HCT116 (cell line): ENCODE results near the gene MSTO1. TPM values are rescaled to one million over a fixed set of nuclear protein-coding genes. Genes with fewer than 3 reads are reported as not detected.

Experiments used
- ATAC-seq: fragments of 200-7000 bp; cut with Tn5 transposase; 2 replicates; pipeline ENCODE4 v1.9.1; 2020; ENCODE audit warnings: mild to moderate bottlenecking, moderate library complexity
- BruUV-seq: library from RNA; stranded (reverse); fragments of 400-500 nt; replicated peaks from 2 replicates; lab custom pipeline; 2021; lab: Mats Ljungman, UMichigan
- CTCF ChIA-PET: fragments of 300-600 bp; sonication (Branson Sonifier 250); formaldehyde crosslinking; loops from one replicate; lab custom pipeline; 2021; ENCODE audit warnings: antibody characterized with exemption; lab: Charles Lee
- POLR2A ChIA-PET: fragments of 300-600, 350-600 bp; sonication (Branson Sonifier 250); formaldehyde crosslinking; loops from one replicate; lab custom pipeline; 2021; ENCODE audit warnings: antibody characterized with exemption; lab: Charles Lee
- RAD21 ChIA-PET, 2 experiments: fragments of 300-600 bp; sonication (Branson Sonifier 250); formaldehyde crosslinking; loops; one replicate each; lab custom pipeline; 2023; ENCODE audit warnings: low total read pairs in 2 of 2; ENCODE audit not compliant: uncharacterized antibody in 2 of 2, unreplicated experiment in 2 of 2, low non-redundant PET in 1 of 2; lab: Charles Lee
- DNase-seq: peaks from one replicate; pipeline ENCODE4 v3.0.0-alpha.2; 2010; ENCODE audit warnings: low read depth, low spot score
- H2AFZ ChIP-seq: fragments of 200-600 bp; shearing (Covaris generic), sonication (generic); 2 replicates; pipeline ENCODE4 v1.6.1; 2017; ENCODE audit warnings: low read depth, mixed run types, mixed read lengths, antibody characterized with exemption, low read length; ENCODE audit not compliant: poor library complexity, severe bottlenecking
- H3K27ac ChIP-seq: 2 replicates; pipeline ENCODE4 v1.5.1; 2012; ENCODE audit warnings: low read depth, low read length
- H3K27me3 ChIP-seq: fragments of 200-600 bp; sonication (generic); 2 replicates; pipeline ENCODE4 v1.6.1; 2016; ENCODE audit warnings: mixed run types, low read length, mixed read lengths; ENCODE audit not compliant: insufficient read depth
- H3K36me3 ChIP-seq, 2 experiments: fragments of 200-500 bp in 1 of 2; fragments of 200-600 bp in 1 of 2; sonication (Bioruptor generic) in 1 of 2; sonication (generic) in 1 of 2; 2 replicates each; pipeline versions ENCODE4 v1.5.1 to v1.6.1; 2014 to 2016; ENCODE audit warnings: low read length in 2 of 2, inconsistent platforms in 1 of 2, mixed read lengths in 1 of 2, mixed run types in 1 of 2; ENCODE audit not compliant: insufficient read depth in 2 of 2, control insufficient read depth in 1 of 2
- H3K4me1 ChIP-seq, 2 experiments: fragments of 200-600 bp in 1 of 2; sonication (generic) in 1 of 2; 2 replicates each; pipeline versions ENCODE4 v1.5.1 to v1.6.1; 2012 to 2017; ENCODE audit warnings: low read length in 2 of 2, inconsistent platforms in 1 of 2, mild to moderate bottlenecking in 1 of 2, mixed read lengths in 1 of 2, mixed run types in 1 of 2, moderate library complexity in 1 of 2; ENCODE audit not compliant: insufficient read depth in 2 of 2, control insufficient read depth in 1 of 2
- H3K4me2 ChIP-seq: fragments of 200-600 bp; sonication (generic); 2 replicates; pipeline ENCODE4 v1.6.1; 2017; ENCODE audit warnings: mixed run types, low read length, mixed read lengths
- H3K4me3 ChIP-seq, 2 experiments: fragments of 200-600 bp in 1 of 2; sonication (generic) in 1 of 2; replicated peaks in 1 of 2; 2 replicates each; pipeline ENCODE4 v1.5.1; 2011 to 2016; ENCODE audit warnings: low read length in 2 of 2, control low read depth in 1 of 2, low read depth in 1 of 2, mild to moderate bottlenecking in 1 of 2, mixed read lengths in 1 of 2, mixed run types in 1 of 2
- H3K79me2 ChIP-seq: fragments of 200-600 bp; sonication (generic); 2 replicates; pipeline ENCODE4 v1.6.1; 2017; ENCODE audit warnings: mild to moderate bottlenecking, mixed run types, low read length, moderate library complexity, mixed read lengths; ENCODE audit not compliant: insufficient read depth
- H3K9ac ChIP-seq: fragments of 200-600 bp; sonication (generic); 2 replicates; pipeline ENCODE4 v1.6.1; 2016; ENCODE audit warnings: low read length, mixed read lengths
- H3K9me2 ChIP-seq: fragments of 200-600 bp; sonication (generic), shearing (Covaris generic); 2 replicates; pipeline ENCODE4 v1.6.1; 2017; ENCODE audit warnings: mixed run types, mild to moderate bottlenecking, moderate library complexity; ENCODE audit not compliant: insufficient read depth
- H3K9me3 ChIP-seq, 2 experiments: fragments of 200-500 bp in 1 of 2; fragments of 200-600 bp in 1 of 2; sonication (Bioruptor generic) in 1 of 2; sonication (generic) in 1 of 2; 2 replicates each; pipeline ENCODE4 v1.6.1; 2014 to 2017; ENCODE audit warnings: low read length in 2 of 2, mixed read lengths in 2 of 2, inconsistent platforms in 1 of 2, low read depth in 1 of 2, mild to moderate bottlenecking in 1 of 2, mixed run types in 1 of 2, moderate library complexity in 1 of 2; ENCODE audit not compliant: control insufficient read depth in 1 of 2, insufficient read depth in 1 of 2
- H4K20me1 ChIP-seq: fragments of 200-600 bp; sonication (generic), shearing (Covaris generic); 2 replicates; pipeline ENCODE4 v1.6.1; 2017; ENCODE audit warnings: mixed run types, mild to moderate bottlenecking, moderate library complexity; ENCODE audit not compliant: insufficient read depth
- CEBPB ChIP-seq: IDR thresholded peaks from 2 replicates; pipeline ENCODE4 v1.6.1; 2012; ENCODE audit warnings: low read depth
- EGR1 ChIP-seq: IDR thresholded peaks from 2 replicates; pipeline ENCODE4 v1.6.1; 2012; ENCODE audit warnings: low read depth
- EZH2phosphoT487 ChIP-seq: fragments of 200-600 bp; IDR thresholded peaks from 2 replicates; pipeline ENCODE4 v1.6.1; 2018; ENCODE audit warnings: antibody characterized with exemption, borderline replicate concordance
- FOSL1 ChIP-seq: IDR thresholded peaks from 2 replicates; pipeline ENCODE4 v1.6.1; 2012; ENCODE audit warnings: low read depth
- POLR2A ChIP-seq: IDR thresholded peaks from 2 replicates; pipeline ENCODE4 v1.7.0; 2011; ENCODE audit warnings: borderline replicate concordance; ENCODE audit not compliant: insufficient read depth, insufficient read length; ENCODE audit errors: extremely low read depth
- POLR2AphosphoS5 ChIP-seq: IDR thresholded peaks from 2 replicates; pipeline ENCODE4 v1.6.1; 2011; ENCODE audit warnings: mild to moderate bottlenecking, low read depth, low read length, moderate library complexity
- RAD21 ChIP-seq: IDR thresholded peaks from 2 replicates; pipeline ENCODE4 v1.6.1; 2012; ENCODE audit warnings: low read depth, mild to moderate bottlenecking
- SIN3A ChIP-seq: IDR thresholded peaks from 2 replicates; pipeline ENCODE4 v1.6.1; 2012; ENCODE audit warnings: low read depth
- SP1 ChIP-seq: IDR thresholded peaks from 2 replicates; pipeline ENCODE4 v1.6.1; 2012; ENCODE audit warnings: low read depth
- TCF7L2 ChIP-seq: IDR thresholded peaks from 2 replicates; pipeline ENCODE4 v1.7.0; 2011; ENCODE audit warnings: borderline replicate concordance, inconsistent platforms; ENCODE audit not compliant: insufficient read depth, insufficient read length; ENCODE audit errors: extremely low read depth
- YY1 ChIP-seq: IDR thresholded peaks from 2 replicates; pipeline ENCODE4 v1.6.1; 2011; ENCODE audit warnings: low read length, low read depth, moderate library complexity, mild to moderate bottlenecking; ENCODE audit not compliant: insufficient replicate concordance; ENCODE audit errors: extremely low read depth
- ZFX ChIP-seq: fragments of 450-650 bp; IDR thresholded peaks from 2 replicates; pipeline ENCODE4 v1.6.1; 2017
- ZNF274 ChIP-seq: fragments of 200-500 bp; sonication (Bioruptor generic); IDR thresholded peaks from 2 replicates; pipeline ENCODE4 v1.6.1; 2014; ENCODE audit warnings: mild to moderate bottlenecking, low read depth, low read length, inconsistent platforms
- intact Hi-C: fragments of 100-400 bp; cut with micrococcal nuclease; formaldehyde crosslinking; loops from 2 replicates; pipeline ENCODE4 v1.10.0; 2022
- total RNA-seq: library from RNA; stranded (reverse); gene quantifications from one replicate; pipeline ENCODE4 v1.2.1, GENCODE V29; 2021; ENCODE audit not compliant: unreplicated experiment
- TF ChIP-seq, protein P1 (sequence below): IDR thresholded peaks from 2 replicates; pipeline ENCODE4 v1.6.1; 2012
- TF ChIP-seq, protein P2 (sequence below): IDR thresholded peaks from 2 replicates; pipeline ENCODE4 v1.6.1; 2011; ENCODE audit warnings: mild to moderate bottlenecking, low read length, moderate library complexity; ENCODE audit not compliant: insufficient replicate concordance; ENCODE audit errors: extremely low read depth
- TF ChIP-seq, protein P3 (sequence below): IDR thresholded peaks from 2 replicates; pipeline ENCODE4 v1.6.1; 2012

The MSTO1 gene
- total RNA-seq, 1 experiment from 2014 or later, result 56.4 TPM

DNA sequence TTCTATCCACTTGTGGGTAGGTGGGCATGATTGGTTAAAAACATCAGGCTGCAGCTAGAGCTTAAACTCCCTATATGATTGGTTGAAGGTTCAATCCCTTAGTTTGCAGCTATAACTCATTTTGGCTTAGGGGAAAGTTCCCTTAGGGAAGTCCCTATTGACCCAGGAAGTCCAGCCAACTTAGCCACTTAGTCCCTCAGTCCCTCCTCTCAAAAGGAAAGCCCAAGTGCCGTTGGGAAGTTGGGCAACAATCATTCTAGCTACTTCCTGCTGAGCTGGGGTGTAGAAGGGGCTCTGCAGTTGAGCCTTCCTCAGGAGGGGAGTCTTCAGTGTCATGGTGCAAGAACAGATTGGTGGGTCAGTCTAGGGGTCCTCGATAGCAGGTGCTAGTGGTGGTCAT lies 12.2 kb downstream of the MSTO1 start:
- TF ChIP-seq, protein P1, sequence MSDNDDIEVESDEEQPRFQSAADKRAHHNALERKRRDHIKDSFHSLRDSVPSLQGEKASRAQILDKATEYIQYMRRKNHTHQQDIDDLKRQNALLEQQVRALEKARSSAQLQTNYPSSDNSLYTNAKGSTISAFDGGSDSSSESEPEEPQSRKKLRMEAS, result no peak
- no peak for TF ChIP-seq POLR2AphosphoS5
- TF ChIP-seq EGR1, result no peak
- TF ChIP-seq ZFX, result no peak
- TF ChIP-seq, protein P2, sequence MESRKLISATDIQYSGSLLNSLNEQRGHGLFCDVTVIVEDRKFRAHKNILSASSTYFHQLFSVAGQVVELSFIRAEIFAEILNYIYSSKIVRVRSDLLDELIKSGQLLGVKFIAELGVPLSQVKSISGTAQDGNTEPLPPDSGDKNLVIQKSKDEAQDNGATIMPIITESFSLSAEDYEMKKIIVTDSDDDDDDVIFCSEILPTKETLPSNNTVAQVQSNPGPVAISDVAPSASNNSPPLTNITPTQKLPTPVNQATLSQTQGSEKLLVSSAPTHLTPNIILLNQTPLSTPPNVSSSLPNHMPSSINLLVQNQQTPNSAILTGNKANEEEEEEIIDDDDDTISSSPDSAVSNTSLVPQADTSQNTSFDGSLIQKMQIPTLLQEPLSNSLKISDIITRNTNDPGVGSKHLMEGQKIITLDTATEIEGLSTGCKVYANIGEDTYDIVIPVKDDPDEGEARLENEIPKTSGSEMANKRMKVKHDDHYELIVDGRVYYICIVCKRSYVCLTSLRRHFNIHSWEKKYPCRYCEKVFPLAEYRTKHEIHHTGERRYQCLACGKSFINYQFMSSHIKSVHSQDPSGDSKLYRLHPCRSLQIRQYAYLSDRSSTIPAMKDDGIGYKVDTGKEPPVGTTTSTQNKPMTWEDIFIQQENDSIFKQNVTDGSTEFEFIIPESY, result no peak
- no peak for TF ChIP-seq RAD21
- TF ChIP-seq, all 23 proteins: peak for 0
- H3K9ac ChIP-seq, result no peak overlapping the region
- H3K27me3 ChIP-seq, result no peaks in the 10 kb centered on the region
- H3K4me1 ChIP-seq, result no peaks in the 10 kb centered on the region
- H3K36me3 ChIP-seq, result no peaks in the 10 kb centered on the region
- ChIA-PET RAD21 (no interaction called here), CTCF (no interaction called here), POLR2A (interaction anchor here (0.5 kb wide), 1 partner anchor 195 kb away, joined by 3 read pairs; no protein-coding TSS in a partner anchor)
- H4K20me1 ChIP-seq, result no peaks in the 10 kb centered on the region
- no peak overlapping the region for H3K4me2 ChIP-seq
- H3K9me2 ChIP-seq, result no peaks in the 10 kb centered on the region
- no peak for ATAC-seq
- intact Hi-C loops, result no loop called here
- H3K4me3 ChIP-seq, result no peak overlapping the region
- H3K79me2 ChIP-seq, result no peaks in the 10 kb centered on the region
- H3K9me3 ChIP-seq, result peaks cover 0 to 4% of the 10 kb centered on the region in 2 experiments; a peak in 2 of 4 replicates
- H3K27ac ChIP-seq, result no peak overlapping the region
- BruUV-seq, result no TSS peak
- no peak for DNase-seq
- no peak overlapping the region for H2AFZ ChIP-seq

DNA sequence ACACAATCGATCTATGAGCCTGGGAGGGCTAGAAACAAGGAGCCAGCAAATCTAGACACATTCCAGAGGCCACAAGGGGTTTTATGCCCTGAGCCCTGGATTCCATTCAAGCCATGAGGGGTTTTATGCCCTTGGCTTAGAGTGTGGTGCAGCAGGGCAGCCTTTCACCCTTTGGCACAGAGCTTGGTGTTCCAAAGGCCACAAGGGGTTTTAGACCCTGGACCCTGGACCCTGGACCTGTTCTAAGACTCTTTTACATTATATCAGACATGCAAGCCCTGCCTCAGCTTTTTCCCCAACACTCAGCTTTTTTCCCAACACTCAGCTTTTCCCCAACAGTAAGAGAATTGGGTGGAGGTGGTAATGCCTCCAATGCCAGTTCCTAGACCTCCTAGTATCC lies 13.3 kb downstream of the MSTO1 start:
- Histone ChIP-seq H3K79me2 (no peaks in the 10 kb centered on the region), H4K20me1 (no peaks in the 10 kb centered on the region), H3K36me3 (no peaks in the 10 kb centered on the region), H3K27ac (no peak overlapping the region), H3K4me3 (no peak overlapping the region), H3K27me3 (no peaks in the 10 kb centered on the region), H3K4me2 (no peak overlapping the region), H3K4me1 (no peaks in the 10 kb centered on the region), H3K9me3 (peaks cover 0 to 4% of the 10 kb centered on the region in 2 experiments; a peak in 2 of 4 replicates), H2AFZ (no peak overlapping the region), H3K9ac (no peak overlapping the region), H3K9me2 (no peaks in the 10 kb centered on the region)
- intact Hi-C loops, result no loop called here
- ATAC-seq (no peak), DNase-seq (no peak)
- POLR2A ChIA-PET, result no interaction called here
- no TSS peak for BruUV-seq
- CTCF ChIA-PET, result no interaction called here
- RAD21 ChIA-PET, result no interaction called here
- TF ChIP-seq POLR2A, result no peak
- TF ChIP-seq POLR2AphosphoS5, result no peak
- no peak for TF ChIP-seq TCF7L2
- no peak for TF ChIP-seq CEBPB
- TF ChIP-seq ZNF274, result no peak
- TF ChIP-seq EZH2phosphoT487, result no peak
- no peak for TF ChIP-seq RAD21
- TF ChIP-seq SP1, result no peak
- TF ChIP-seq SIN3A, result no peak
- no peak for TF ChIP-seq FOSL1
- TF ChIP-seq EGR1, result no peak
- TF ChIP-seq, protein P1, result no peak
- TF ChIP-seq, protein P2, result no peak
- TF ChIP-seq, protein P3, sequence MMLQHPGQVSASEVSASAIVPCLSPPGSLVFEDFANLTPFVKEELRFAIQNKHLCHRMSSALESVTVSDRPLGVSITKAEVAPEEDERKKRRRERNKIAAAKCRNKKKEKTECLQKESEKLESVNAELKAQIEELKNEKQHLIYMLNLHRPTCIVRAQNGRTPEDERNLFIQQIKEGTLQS, result no peak
- no peak for TF ChIP-seq YY1
